ENCODE measurements around the gene ATP5MK. TPM values are rescaled to one million over a fixed set of nuclear protein-coding genes. Genes with fewer than 3 reads are reported as not detected.

Gene ATP5MK
- total RNA-seq, 1 experiment from 2014 or later, result 694 TPM

GRCh38 chr10:103444478-103444877, 48.2 kb upstream of the ATP5MK start:
- ATAC-seq, result no peak
- no TSS peak for BruUV-seq (replicated peaks)
- CTCF ChIA-PET, result no interaction called here
- Histone ChIP-seq H3K9me3 (ENCODE audit: control insufficient read depth, insufficient read depth, low read depth, low read length) (no peaks in the 10 kb centered on the region), H3K27me3 (ENCODE audit: control insufficient read depth, insufficient read depth, low read length) (no peaks in the 10 kb centered on the region), H3K4me3 (ENCODE audit: low read depth in 2 of 2, low read length in 2 of 2) (no peak overlapping the region), H3K36me3 (ENCODE audit: control insufficient read depth, insufficient read depth, low read length) (peaks cover 38% of the 10 kb centered on the region), H3K27ac (ENCODE audit: low read length) (no peak overlapping the region), H3K4me1 (ENCODE audit: control insufficient read depth, insufficient read depth, low read length) (no peaks in the 10 kb centered on the region)
- no peak for DNase-seq (ENCODE audit: low read depth, low spot score)
- POLR2A ChIA-PET, result no interaction called here
- in situ Hi-C loops (cut with HindIII; ENCODE audit: low pct_unique_long_range_greater_than_20kb, low sequenced_read_pairs) (no loop called here), intact Hi-C loops (cut with micrococcal nuclease; ENCODE audit: unreplicated experiment) (no loop called here)
- TF ChIP-seq POLR2AphosphoS5 (IDR thresholded peaks at IDR 0.05; ENCODE audit: low read depth, low read length), result no peak
- no peak for TF ChIP-seq REST (IDR thresholded peaks at IDR 0.05; ENCODE audit: insufficient read depth in 1 of 2, low read depth in 2 of 2, low read length in 1 of 2)
- TF ChIP-seq, protein P1, sequence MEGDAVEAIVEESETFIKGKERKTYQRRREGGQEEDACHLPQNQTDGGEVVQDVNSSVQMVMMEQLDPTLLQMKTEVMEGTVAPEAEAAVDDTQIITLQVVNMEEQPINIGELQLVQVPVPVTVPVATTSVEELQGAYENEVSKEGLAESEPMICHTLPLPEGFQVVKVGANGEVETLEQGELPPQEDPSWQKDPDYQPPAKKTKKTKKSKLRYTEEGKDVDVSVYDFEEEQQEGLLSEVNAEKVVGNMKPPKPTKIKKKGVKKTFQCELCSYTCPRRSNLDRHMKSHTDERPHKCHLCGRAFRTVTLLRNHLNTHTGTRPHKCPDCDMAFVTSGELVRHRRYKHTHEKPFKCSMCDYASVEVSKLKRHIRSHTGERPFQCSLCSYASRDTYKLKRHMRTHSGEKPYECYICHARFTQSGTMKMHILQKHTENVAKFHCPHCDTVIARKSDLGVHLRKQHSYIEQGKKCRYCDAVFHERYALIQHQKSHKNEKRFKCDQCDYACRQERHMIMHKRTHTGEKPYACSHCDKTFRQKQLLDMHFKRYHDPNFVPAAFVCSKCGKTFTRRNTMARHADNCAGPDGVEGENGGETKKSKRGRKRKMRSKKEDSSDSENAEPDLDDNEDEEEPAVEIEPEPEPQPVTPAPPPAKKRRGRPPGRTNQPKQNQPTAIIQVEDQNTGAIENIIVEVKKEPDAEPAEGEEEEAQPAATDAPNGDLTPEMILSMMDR (IDR thresholded peaks at IDR 0.05), result no peak
- TF ChIP-seq TCF7L2 (IDR thresholded peaks at IDR 0.05; ENCODE audit: low read depth, low read length), result no peak

DNA sequence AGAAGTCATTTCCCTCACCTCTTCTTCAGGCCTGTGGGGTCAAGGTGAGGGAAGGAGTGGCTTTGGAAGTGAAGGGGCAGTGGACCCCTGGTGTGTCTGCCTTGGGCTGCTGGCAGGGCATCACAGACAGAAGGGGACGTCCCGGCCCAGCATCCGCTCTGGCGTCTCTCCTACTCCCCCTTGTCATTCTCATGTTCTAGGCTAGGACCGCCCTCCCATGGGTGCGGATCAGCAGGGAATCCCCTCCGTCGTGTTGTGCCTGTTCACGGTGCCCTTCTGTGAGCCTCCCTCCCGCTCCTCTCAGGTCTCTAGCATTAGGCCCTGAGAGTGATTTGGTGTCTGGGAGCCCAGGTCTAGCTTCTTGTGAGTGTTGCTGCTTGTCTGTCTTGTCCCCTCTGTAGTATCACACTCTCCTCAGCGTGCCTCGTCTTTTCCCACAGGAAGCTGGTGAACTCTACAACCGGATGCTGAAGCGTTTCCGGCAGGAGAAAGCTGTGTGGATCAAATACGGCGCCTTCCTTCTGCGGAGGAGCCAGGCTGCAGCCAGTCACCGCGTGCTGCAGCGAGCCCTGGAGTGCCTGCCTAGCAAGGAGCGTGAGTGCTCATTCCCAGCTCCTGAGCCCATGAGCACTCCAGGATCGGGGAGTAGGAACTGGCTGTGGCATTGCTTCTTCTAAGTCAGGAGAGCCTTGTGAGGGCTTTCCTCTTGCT, 47.4 kb upstream of the ATP5MK start:
- BruUV-seq (replicated peaks), result no TSS peak
- in situ Hi-C loops (cut with HindIII; ENCODE audit: low pct_unique_long_range_greater_than_20kb, low sequenced_read_pairs), result no loop called here

More for the DNA sequence above, 47.4 kb upstream of the ATP5MK start:
- Histone ChIP-seq H3K27ac (ENCODE audit: low read length) (no peak overlapping the region), H3K36me3 (ENCODE audit: control insufficient read depth, insufficient read depth, low read length) (peaks cover 41% of the 10 kb centered on the region), H3K4me3 (ENCODE audit: low read depth in 2 of 2, low read length in 2 of 2) (no peak overlapping the region), H3K27me3 (ENCODE audit: control insufficient read depth, insufficient read depth, low read length) (no peaks in the 10 kb centered on the region), H3K4me1 (ENCODE audit: control insufficient read depth, insufficient read depth, low read length) (no peaks in the 10 kb centered on the region), H3K9me3 (ENCODE audit: control insufficient read depth, insufficient read depth, low read depth, low read length) (no peaks in the 10 kb centered on the region)
- CTCF ChIA-PET, result no interaction called here
- ATAC-seq (no peak), DNase-seq (ENCODE audit: low read depth, low spot score) (no peak)
- POLR2A ChIA-PET, result no interaction called here
- no peak for TF ChIP-seq SIN3A (IDR thresholded peaks at IDR 0.05; ENCODE audit: borderline replicate concordance, insufficient read depth, low read depth, low read length)
- TF ChIP-seq REST (IDR thresholded peaks at IDR 0.05; ENCODE audit: insufficient read depth in 1 of 2, low read depth in 2 of 2, low read length in 1 of 2), result no peak
- TF ChIP-seq, protein P1 (IDR thresholded peaks at IDR 0.05), result no peak
- no peak for TF ChIP-seq POLR2AphosphoS5 (IDR thresholded peaks at IDR 0.05; ENCODE audit: low read depth, low read length)
- no peak for TF ChIP-seq TCF7L2 (IDR thresholded peaks at IDR 0.05; ENCODE audit: low read depth, low read length)
- intact Hi-C loops (cut with micrococcal nuclease; ENCODE audit: unreplicated experiment), result no loop called here

Data from Panc1 (cell line).